ENCODE results near the gene GABRB1.
"Not testable (repeated sequence)": the region's sequence is repeated elsewhere in the genome, so short reads cannot be mapped to it uniquely, and the experiment has no call there.

Gene GABRB1

DNA sequence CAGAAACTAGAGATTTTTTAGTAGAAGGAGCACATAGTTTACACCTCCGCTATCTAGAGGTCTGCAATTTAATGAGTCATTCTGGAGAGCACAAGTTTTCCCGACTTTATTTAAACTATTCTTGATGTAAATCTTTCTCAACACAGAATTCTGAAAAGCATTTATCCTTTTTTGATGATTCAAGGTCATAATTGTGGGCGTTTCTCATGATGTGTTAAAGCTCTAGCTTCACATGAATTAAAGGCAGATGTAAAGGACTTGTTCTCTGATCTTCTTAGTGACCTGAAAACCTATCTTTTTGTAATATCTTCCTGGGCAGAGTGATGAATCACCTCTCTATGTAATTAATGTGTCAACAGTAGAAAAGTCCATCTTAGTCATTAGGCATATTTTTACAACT lies 303.3 kb downstream of the GABRB1 start:
- in situ Hi-C loops (cut with MboI; ENCODE audit: low sequenced_read_pairs): no loop called here
- H3K4me1 ChIP-seq: no peaks in the 10 kb centered on the region
- no peaks in the 10 kb centered on the region for H3K36me3 ChIP-seq (replicated peaks)
- H3K9me3 ChIP-seq: no peaks in the 10 kb centered on the region
- no peak overlapping the region for H3K4me3 ChIP-seq
- DNase-seq (ENCODE audit: low spot score in 2 of 2): no peak
- peaks cover 2% of the 10 kb centered on the region; the same call in 1 of the 2 replicates for H3K27me3 ChIP-seq (ENCODE audit: low read depth)

DNA sequence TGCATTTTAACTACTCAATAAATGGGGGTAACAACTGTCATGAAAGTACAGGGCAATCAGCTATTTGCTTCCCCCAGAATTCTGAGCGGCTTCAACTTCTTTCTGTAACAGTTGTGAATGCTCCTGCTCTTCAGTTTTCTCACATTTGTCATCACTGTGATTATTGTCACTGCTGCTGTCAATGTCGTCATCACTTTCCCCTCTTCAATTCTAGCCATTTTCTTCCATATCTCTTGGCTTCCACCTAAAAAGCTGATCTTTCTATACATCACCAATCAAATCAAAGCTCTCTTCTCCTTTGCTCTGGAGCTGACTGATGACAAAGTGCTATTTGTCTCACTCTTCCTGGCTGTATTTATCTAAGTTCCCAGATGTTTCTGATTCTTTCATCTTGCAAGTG lies 306.5 kb downstream of the GABRB1 start:
- in situ Hi-C loops (cut with MboI; ENCODE audit: low sequenced_read_pairs): no loop called here
- Histone ChIP-seq H3K36me3 (replicated peaks) (no peaks in the 10 kb centered on the region), H3K9me3 (no peaks in the 10 kb centered on the region), H3K4me1 (no peaks in the 10 kb centered on the region), H3K4me3 (no peak overlapping the region), H3K27me3 (ENCODE audit: low read depth) (peaks cover 2% of the 10 kb centered on the region; the same call in 1 of the 2 replicates)
- DNase-seq (ENCODE audit: low spot score in 2 of 2): no peak

DNA sequence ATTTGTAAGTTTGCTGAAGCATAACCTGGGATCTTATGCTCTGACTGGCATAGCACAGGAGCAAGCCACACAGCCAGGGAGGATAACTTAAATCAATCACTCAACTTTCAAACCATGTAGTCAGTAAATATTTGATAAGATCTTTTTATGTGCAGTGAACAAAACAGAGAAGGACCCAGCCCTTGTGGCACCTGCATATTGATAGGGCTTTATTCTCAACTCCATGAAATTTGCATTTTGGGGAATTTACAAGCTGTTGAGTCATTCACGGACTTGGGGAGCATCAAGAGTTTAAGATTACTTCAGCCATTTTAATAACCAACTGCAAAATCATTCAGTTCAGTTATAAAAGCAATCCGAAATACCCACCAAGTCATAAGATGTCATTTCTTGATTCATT lies 309.5 kb downstream of the GABRB1 start:
- in situ Hi-C loops (cut with MboI; ENCODE audit: low sequenced_read_pairs): no loop called here
- H3K27me3 ChIP-seq (ENCODE audit: low read depth): no peaks in the 10 kb centered on the region
- DNase-seq (ENCODE audit: low spot score in 2 of 2): no peak

DNA sequence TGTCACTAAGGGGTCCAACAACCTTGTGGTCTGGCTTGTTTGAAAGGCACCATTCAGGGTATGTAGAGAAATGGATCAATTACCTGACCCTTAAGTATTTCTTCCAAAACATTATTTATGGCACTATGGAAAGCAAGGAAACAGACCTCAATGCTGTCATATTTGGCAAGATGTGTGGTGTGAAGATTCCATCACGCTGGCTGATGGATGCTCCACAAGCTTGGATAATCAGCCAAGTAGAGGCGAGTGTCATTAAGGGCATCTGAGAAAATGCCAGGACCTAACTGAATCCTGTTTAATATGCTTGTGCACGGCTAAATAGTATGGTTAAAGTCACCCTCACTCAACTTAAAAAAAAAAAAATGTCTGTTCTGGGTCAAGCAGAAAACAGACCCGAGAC lies 311.4 kb downstream of the GABRB1 start:
- DNase-seq (ENCODE audit: low spot score in 2 of 2): no peak
- no peaks in the 10 kb centered on the region for H3K36me3 ChIP-seq (replicated peaks)
- no peak overlapping the region for H3K4me3 ChIP-seq
- no peaks in the 10 kb centered on the region for H3K4me1 ChIP-seq
- no peaks in the 10 kb centered on the region for H3K27me3 ChIP-seq (ENCODE audit: low read depth)
- in situ Hi-C loops (cut with MboI; ENCODE audit: low sequenced_read_pairs): no loop called here
- H3K9me3 ChIP-seq: no peaks in the 10 kb centered on the region

More for the DNA sequence above, 309.5 kb downstream of the GABRB1 start:
- Histone ChIP-seq H3K9me3 (no peaks in the 10 kb centered on the region), H3K4me3 (no peak overlapping the region), H3K36me3 (replicated peaks) (no peaks in the 10 kb centered on the region), H3K4me1 (no peaks in the 10 kb centered on the region)

DNA sequence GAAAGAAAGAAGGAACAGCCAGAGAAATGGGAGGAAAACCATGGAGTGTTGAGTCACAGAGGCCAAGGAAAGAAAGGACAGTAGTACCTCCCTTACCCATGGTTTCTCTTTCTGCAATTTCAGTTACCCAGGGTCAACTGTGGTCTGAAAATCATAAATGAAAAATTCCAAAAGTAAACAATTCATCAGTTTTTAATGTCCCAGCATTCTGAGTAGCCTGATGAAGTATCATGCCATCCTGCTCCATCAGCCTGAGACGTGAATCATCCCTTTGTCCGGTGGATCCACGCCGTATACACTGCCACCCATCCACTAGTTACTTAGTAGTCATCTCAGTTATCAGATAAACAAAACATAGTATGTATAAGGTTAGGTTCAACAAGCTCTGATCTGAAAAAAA lies 318.0 kb downstream of the GABRB1 start:
- in situ Hi-C loops (cut with MboI; ENCODE audit: low sequenced_read_pairs): no loop called here
- Histone ChIP-seq H3K4me3 (no peak overlapping the region), H3K9me3 (no peaks in the 10 kb centered on the region), H3K27me3 (ENCODE audit: low read depth) (no peaks in the 10 kb centered on the region), H3K4me1 (no peaks in the 10 kb centered on the region), H3K36me3 (replicated peaks) (no peaks in the 10 kb centered on the region)
- DNase-seq (ENCODE audit: low spot score in 2 of 2): no peak

DNA sequence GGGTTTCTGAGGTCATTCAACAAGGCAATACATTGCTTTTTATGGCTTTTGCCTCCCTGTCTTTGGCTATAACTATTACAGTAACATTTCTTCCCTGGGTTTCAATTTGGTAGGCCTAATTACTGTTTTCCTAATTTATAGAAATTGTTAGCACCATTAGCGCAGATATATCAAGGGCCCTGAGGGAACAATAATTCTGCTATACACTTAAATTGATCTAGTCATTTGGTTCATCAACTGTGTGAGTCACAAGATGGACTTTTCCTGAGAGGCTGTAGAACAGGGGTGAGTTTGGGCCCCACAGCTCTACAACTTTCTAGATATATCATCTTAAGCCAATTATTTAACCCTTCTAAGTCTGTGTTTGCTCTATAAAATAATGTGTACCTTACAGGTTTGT lies 324.2 kb downstream of the GABRB1 start:
- Histone ChIP-seq H3K9me3 (no peaks in the 10 kb centered on the region), H3K36me3 (replicated peaks) (no peaks in the 10 kb centered on the region), H3K4me1 (peaks cover 13% of the 10 kb centered on the region), H3K27me3 (ENCODE audit: low read depth) (no peaks in the 10 kb centered on the region), H3K4me3 (no peak overlapping the region)
- DNase-seq (ENCODE audit: low spot score in 2 of 2): no peak
- in situ Hi-C loops (cut with MboI; ENCODE audit: low sequenced_read_pairs): no loop called here

DNA sequence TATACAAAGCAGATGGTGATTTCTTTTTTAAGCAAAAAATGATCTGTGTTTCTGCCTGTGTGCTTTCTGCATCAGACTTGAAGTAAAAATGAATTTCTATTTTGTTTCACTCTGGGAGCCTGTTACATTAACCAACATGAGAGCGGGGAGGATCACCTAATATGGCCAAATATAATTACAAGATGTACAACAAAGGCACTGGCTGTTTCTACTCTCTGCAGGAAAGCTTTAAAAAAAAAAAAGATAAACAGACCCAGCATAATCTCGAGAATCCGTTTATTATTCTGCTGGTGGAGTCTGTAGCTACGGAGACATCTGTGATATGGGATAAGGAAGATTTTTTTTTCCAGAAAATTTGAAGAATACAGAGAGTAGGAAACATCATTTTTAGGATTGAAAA lies 328.5 kb downstream of the GABRB1 start:
- in situ Hi-C loops (cut with MboI; ENCODE audit: low sequenced_read_pairs): no loop called here
- Histone ChIP-seq H3K4me1 (peaks cover 13% of the 10 kb centered on the region), H3K4me3 (no peak overlapping the region), H3K9me3 (no peaks in the 10 kb centered on the region), H3K27me3 (ENCODE audit: low read depth) (0 out of 2 replicates have a peak, but pooled peaks cover 3% of the 10 kb centered on the region), H3K36me3 (replicated peaks) (no peaks in the 10 kb centered on the region)
- DNase-seq (ENCODE audit: low spot score in 2 of 2): no peak

DNA sequence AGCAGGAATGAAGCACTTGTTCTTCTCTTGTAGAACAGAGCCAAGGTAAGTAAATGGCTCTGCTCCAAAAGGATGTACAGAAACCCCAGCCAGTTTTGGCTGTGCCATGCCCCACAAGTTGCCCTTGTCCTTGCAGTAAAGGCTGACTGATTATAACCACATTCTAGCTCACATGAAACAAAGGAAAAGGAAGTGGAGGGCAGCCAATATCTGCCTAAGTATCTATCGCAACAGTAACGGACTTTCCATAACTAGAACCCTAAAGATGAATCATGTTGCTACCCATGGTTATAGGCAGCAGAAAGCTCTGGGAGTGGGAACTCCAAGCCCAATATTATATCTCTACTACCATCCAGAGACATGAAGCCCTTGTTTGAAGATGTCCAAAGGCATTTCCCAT lies 336.4 kb downstream of the GABRB1 start:
- in situ Hi-C loops (cut with MboI; ENCODE audit: low sequenced_read_pairs): no loop called here
- DNase-seq (ENCODE audit: low spot score in 2 of 2): no peak
- no peaks in the 10 kb centered on the region for H3K4me1 ChIP-seq
- 0 out of 2 replicates have a peak, but pooled peaks cover 3% of the 10 kb centered on the region for H3K27me3 ChIP-seq (ENCODE audit: low read depth)
- H3K9me3 ChIP-seq: no peaks in the 10 kb centered on the region
- no peak overlapping the region for H3K4me3 ChIP-seq
- no peaks in the 10 kb centered on the region for H3K36me3 ChIP-seq (replicated peaks)

DNA sequence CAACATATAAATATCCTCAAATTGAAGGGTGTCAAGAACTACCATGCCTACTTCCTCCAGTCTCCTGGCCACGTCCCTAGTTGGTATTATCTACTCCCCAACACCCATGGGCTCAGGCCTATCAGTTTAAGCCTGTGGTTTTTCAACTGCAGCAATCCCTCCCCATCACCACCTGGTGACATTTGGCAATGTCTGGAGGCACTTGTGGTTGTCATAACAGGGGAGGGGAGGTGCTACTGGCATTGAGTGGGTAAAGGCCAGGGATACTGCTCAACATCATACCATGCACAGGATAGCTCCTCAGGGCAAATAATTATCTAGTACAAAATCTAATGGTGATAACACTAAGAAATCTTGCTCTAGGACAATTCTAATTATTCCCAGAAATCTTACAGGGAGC lies 336.8 kb downstream of the GABRB1 start:
- in situ Hi-C loops (cut with MboI; ENCODE audit: low sequenced_read_pairs): no loop called here
- Histone ChIP-seq H3K4me1 (no peaks in the 10 kb centered on the region), H3K9me3 (no peaks in the 10 kb centered on the region), H3K27me3 (ENCODE audit: low read depth) (0 out of 2 replicates have a peak, but pooled peaks cover 3% of the 10 kb centered on the region), H3K36me3 (replicated peaks) (no peaks in the 10 kb centered on the region), H3K4me3 (no peak overlapping the region)
- DNase-seq (ENCODE audit: low spot score in 2 of 2): no peak

DNA sequence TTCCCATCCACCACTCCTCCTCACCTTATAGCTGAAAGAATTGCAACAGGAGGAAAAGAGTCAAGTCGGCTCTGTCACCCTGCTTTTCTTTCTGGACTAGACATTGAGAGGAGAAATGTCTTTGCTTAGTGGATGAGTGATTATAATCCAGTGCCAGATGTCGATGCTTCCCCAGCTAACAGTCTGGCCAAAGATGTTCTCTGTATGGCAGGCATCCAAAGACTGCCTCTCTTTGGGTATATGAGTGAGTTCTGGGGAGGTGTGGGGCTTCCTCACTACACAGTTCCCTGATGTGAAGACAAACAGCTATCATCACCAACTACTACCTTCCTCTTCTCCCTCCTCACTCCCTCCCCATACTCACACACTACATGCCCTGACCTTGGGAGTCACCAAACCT lies 341.2 kb downstream of the GABRB1 start:
- H3K4me1 ChIP-seq: no peaks in the 10 kb centered on the region
- no peak for DNase-seq (ENCODE audit: low spot score in 2 of 2)
- in situ Hi-C loops (cut with MboI; ENCODE audit: low sequenced_read_pairs): no loop called here
- H3K36me3 ChIP-seq (replicated peaks): no peaks in the 10 kb centered on the region
- H3K9me3 ChIP-seq: no peaks in the 10 kb centered on the region
- H3K4me3 ChIP-seq: no peak overlapping the region
- no peaks in the 10 kb centered on the region for H3K27me3 ChIP-seq (ENCODE audit: low read depth)

DNA sequence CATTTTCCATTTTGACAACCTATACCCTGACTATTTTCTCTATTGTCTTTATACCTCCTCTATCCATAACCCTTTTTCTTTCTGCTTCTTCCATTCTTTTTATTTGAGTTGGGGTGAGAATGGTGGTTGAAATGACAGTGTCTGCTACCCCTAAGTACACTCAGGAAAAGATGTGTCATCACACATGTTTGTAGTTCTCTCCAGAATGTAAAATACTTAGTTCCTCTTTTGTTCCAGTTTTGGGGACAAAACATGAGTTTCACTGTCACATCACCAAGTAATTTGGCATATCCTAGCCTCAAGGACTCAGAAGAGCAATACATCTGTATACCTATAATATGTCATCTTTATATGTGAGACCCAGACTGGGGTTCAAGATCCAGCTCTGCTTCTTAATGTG lies 341.8 kb downstream of the GABRB1 start:
- in situ Hi-C loops (cut with MboI; ENCODE audit: low sequenced_read_pairs): no loop called here

DNA sequence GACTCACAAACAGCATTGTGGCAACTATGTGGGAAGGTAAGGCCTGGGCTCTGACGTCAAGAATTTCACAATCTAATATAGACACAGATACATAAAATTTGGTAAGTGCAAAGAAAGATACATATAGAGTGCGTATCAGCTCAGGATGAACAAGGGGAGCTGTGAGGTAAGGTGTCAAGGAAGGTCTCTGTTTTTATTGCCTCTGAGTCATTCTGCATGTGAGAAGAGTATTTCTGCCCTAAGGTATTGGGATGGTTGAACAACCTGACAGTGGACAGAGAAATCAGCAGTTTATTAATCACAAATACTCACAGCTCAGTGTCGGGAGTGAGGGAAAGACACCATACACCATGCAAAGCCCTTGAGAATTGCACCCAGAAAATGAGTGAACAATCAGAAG lies 342.3 kb downstream of the GABRB1 start:
- H3K4me1 ChIP-seq: no peaks in the 10 kb centered on the region
- no peak overlapping the region for H3K4me3 ChIP-seq
- no peaks in the 10 kb centered on the region for H3K9me3 ChIP-seq
- no peaks in the 10 kb centered on the region for H3K27me3 ChIP-seq (ENCODE audit: low read depth)
- H3K36me3 ChIP-seq (replicated peaks): no peaks in the 10 kb centered on the region
- DNase-seq (ENCODE audit: low spot score in 2 of 2): no peak
- in situ Hi-C loops (cut with MboI; ENCODE audit: low sequenced_read_pairs): no loop called here

More for the DNA sequence above, 341.8 kb downstream of the GABRB1 start:
- no peaks in the 10 kb centered on the region for H3K9me3 ChIP-seq
- no peak overlapping the region for H3K4me3 ChIP-seq
- no peaks in the 10 kb centered on the region for H3K27me3 ChIP-seq (ENCODE audit: low read depth)
- H3K4me1 ChIP-seq: no peaks in the 10 kb centered on the region
- no peak for DNase-seq (ENCODE audit: low spot score in 2 of 2)
- H3K36me3 ChIP-seq (replicated peaks): no peaks in the 10 kb centered on the region

DNA sequence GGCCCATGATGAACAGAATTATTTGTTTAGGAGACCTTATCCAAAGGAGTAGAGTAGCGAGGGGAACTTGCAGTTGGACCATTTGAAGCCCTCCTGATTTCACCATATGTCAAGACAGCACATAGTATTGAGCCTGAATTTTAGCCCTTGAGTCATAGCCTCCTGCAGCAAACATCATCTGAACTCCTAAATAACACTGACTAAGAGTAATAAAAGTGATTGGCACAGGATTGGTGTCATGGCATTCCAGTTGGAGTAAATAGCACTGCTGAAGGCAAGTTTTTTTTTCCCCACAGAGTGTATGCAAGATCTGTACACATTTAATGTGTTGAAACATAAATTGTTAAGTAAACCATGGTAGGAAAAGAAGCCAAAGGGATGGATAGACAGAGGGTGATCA lies 343.1 kb downstream of the GABRB1 start:
- in situ Hi-C loops (cut with MboI; ENCODE audit: low sequenced_read_pairs): no loop called here
- Histone ChIP-seq H3K36me3 (replicated peaks) (no peaks in the 10 kb centered on the region), H3K27me3 (ENCODE audit: low read depth) (no peaks in the 10 kb centered on the region), H3K9me3 (no peaks in the 10 kb centered on the region), H3K4me3 (no peak overlapping the region), H3K4me1 (no peaks in the 10 kb centered on the region)
- DNase-seq (ENCODE audit: low spot score in 2 of 2): no peak

DNA sequence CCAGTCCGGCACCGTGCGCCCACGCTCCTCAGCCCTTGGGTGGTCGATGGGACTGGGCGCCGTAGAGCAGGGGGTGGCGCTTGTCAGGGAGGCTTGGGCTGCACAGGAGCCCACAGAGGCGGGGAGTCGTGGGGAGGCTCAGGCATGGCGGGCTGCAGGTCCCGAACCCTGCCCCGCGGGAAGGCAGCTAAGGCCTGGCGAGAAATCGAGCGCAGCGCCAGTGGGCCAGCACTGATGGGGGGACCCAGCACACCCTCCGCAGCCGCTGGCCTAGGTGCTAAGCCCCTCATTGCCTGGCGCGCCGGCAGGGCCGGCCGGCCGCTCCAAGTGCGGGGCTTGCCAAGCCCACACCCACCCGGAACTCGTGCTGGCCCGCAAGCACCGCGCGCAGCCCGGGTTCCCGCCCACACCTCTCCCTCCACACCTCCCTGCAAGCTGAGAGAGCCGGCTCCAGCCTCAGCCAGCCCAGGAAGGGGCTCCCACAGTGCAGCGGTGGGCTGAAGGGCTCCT lies 346.7 kb downstream of the GABRB1 start:
- H3K4me3 ChIP-seq; H3K27me3 ChIP-seq (ENCODE audit: low read depth); H3K36me3 ChIP-seq (replicated peaks); DNase-seq (ENCODE audit: low spot score in 2 of 2); H3K9me3 ChIP-seq; in situ Hi-C loops (cut with MboI; ENCODE audit: low sequenced_read_pairs); H3K4me1 ChIP-seq: not testable (repeated sequence)

DNA sequence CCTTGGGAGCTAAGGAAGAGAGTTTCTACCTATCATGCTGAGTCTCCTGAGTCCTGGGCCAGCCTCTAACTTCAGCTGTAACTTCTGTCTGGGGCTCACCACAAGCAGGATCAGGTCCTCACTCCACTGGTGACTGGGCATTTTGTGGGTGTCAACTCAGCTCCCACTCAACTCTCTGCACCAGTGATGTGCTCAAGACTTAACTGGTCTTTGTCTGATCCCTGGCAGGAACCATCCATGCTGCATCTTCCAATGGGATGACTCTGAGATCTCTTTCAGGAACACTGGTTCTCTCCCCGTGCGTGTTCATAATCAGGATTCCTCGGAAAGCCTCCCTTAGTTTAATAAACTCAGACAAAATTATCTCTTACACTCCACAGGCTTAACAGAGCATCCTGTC lies 349.8 kb downstream of the GABRB1 start:
- Histone ChIP-seq H3K36me3 (replicated peaks) (no peaks in the 10 kb centered on the region), H3K4me1 (no peaks in the 10 kb centered on the region; the same call in 1 of the 2 replicates), H3K9me3 (no peaks in the 10 kb centered on the region), H3K27me3 (ENCODE audit: low read depth) (no peaks in the 10 kb centered on the region), H3K4me3 (no peak overlapping the region)
- in situ Hi-C loops (cut with MboI; ENCODE audit: low sequenced_read_pairs): no loop called here
- no peak for DNase-seq (ENCODE audit: low spot score in 2 of 2)
